Activated T-helper 2 cell treated with anti-CD3 and anti-CD28 coated beads, Interferon-gamma antibody, Interleukin-2, Interleukin-4, amounts not matched to agents 10 μg/mL and 5 μg/mL and 100 μg/mL, durations not matched to agents 14 hours and 24 hours and 36 hours (primary cell): ENCODE measurements around the gene DOCK9. TPM values are rescaled to one million over a fixed set of nuclear protein-coding genes. Genes with fewer than 3 reads are reported as not detected.
"Not testable (repeated sequence)": the region's sequence is repeated elsewhere in the genome, so short reads cannot be mapped to it uniquely, and the experiment has no call there.

Experiments used
- DNase-seq: peaks from one replicate; pipeline ENCODE4 v3.0.0; 2021; ENCODE audit warnings: low spot score
- H3K27ac Mint-ChIP-seq: one replicate; pipeline ENCODE4 v1.8.0; 2021; ENCODE audit warnings: mixed read lengths
- H3K27me3 Mint-ChIP-seq: one replicate; pipeline ENCODE4 v1.8.0; 2021; ENCODE audit warnings: low read depth, mixed read lengths
- H3K36me3 Mint-ChIP-seq: one replicate; pipeline ENCODE4 v1.8.0; 2021; ENCODE audit warnings: low read depth, mixed read lengths
- H3K4me1 Mint-ChIP-seq: one replicate; pipeline ENCODE4 v1.8.0; 2021; ENCODE audit warnings: low read depth, mixed read lengths
- H3K4me3 Mint-ChIP-seq: one replicate; pipeline ENCODE4 v1.8.0; 2021; ENCODE audit warnings: low read depth, mild to moderate bottlenecking, moderate library complexity, mixed read lengths
- H3K9me3 Mint-ChIP-seq: one replicate; pipeline ENCODE4 v1.8.0; 2021; ENCODE audit warnings: mixed read lengths
- intact Hi-C: fragments of 100-400 bp; cut with micrococcal nuclease; formaldehyde crosslinking; loops from one replicate; pipeline ENCODE4 v1.15.1; 2023
- total RNA-seq: library from RNA; stranded (reverse); gene quantifications from 2 replicates; pipeline ENCODE4 v1.2.3, GENCODE V29; 2022

DOCK9 gene
- total RNA-seq, 1 donor from 2014 or later: 40.7 TPM

GRCh38 chr13:98765996-98766519 lies 211.8 kb downstream of the DOCK9 start:
- intact Hi-C loops: no loop called here
- Mint-ChIP-seq H3K9me3 (peaks cover 18% of the 10 kb centered on the region), H3K4me1 (peaks cover 6% of the 10 kb centered on the region), H3K36me3 (no peaks in the 10 kb centered on the region), H3K4me3 (no peak overlapping the region), H3K27me3 (no peaks in the 10 kb centered on the region), H3K27ac (no peak overlapping the region)
- no peak for DNase-seq

- Mint-ChIP-seq H3K27me3 (peaks cover 3% of the 10 kb centered on the region), H3K4me1 (peaks cover 6% of the 10 kb centered on the region), H3K27ac (no peak overlapping the region), H3K4me3 (no peak overlapping the region), H3K36me3 (no peaks in the 10 kb centered on the region), H3K9me3 (peaks cover 5% of the 10 kb centered on the region)
- intact Hi-C loops: no loop called here
- DNase-seq: no peak
Observed at GRCh38 chr13:98761986-98762616, 215.8 kb downstream of the DOCK9 start.

GRCh38 chr13:98761126-98761985 lies 216.5 kb downstream of the DOCK9 start:
- Mint-ChIP-seq H3K27ac (no peak overlapping the region), H3K9me3 (peaks cover 5% of the 10 kb centered on the region), H3K4me1 (peaks cover 6% of the 10 kb centered on the region), H3K27me3 (peaks cover 6% of the 10 kb centered on the region), H3K4me3 (no peak overlapping the region), H3K36me3 (no peaks in the 10 kb centered on the region)
- DNase-seq: no peak
- intact Hi-C loops: no loop called here

- Mint-ChIP-seq H3K27ac (no peak overlapping the region), H3K27me3 (peaks cover 45% of the 10 kb centered on the region), H3K4me3 (no peak overlapping the region), H3K4me1 (no peaks in the 10 kb centered on the region), H3K9me3 (peaks cover 15% of the 10 kb centered on the region), H3K36me3 (peaks cover 4% of the 10 kb centered on the region)
- intact Hi-C loops: no loop called here
- no peak for DNase-seq
Observed at GRCh38 chr13:98755729-98756128, 222.1 kb downstream of the DOCK9 start.

GRCh38 chr13:98755116-98755515 lies 222.7 kb downstream of the DOCK9 start:
- peaks cover 10% of the 10 kb centered on the region for H3K9me3 Mint-ChIP-seq
- peaks cover 49% of the 10 kb centered on the region for H3K27me3 Mint-ChIP-seq
- no peak for DNase-seq
- H3K27ac Mint-ChIP-seq: no peak overlapping the region
- H3K4me1 Mint-ChIP-seq: no peaks in the 10 kb centered on the region
- peaks cover 4% of the 10 kb centered on the region for H3K36me3 Mint-ChIP-seq
- no peak overlapping the region for H3K4me3 Mint-ChIP-seq
- intact Hi-C loops: no loop called here

- DNase-seq, H3K9me3 Mint-ChIP-seq, H3K4me3 Mint-ChIP-seq, H3K36me3 Mint-ChIP-seq, H3K27ac Mint-ChIP-seq, H3K4me1 Mint-ChIP-seq, intact Hi-C loops: not testable (repeated sequence)
- peaks cover 53% of the 10 kb centered on the region for H3K27me3 Mint-ChIP-seq
Observed at GRCh38 chr13:98754468-98754867, 223.4 kb downstream of the DOCK9 start.

GRCh38 chr13:98752467-98753290 lies 225.2 kb downstream of the DOCK9 start, which contains the start of gene SLC15A1:
Gene SLC15A1 (minus strand): TSS chr13:98752672. CDS start chr13:98752598, 74 bp downstream.
- H3K4me1 Mint-ChIP-seq: no peaks in the 10 kb centered on the region
- no peak within 1 kb of the TSS for H3K27ac Mint-ChIP-seq
- intact Hi-C loops: no loop called here
- H3K27me3 Mint-ChIP-seq: peaks cover 56% of the 10 kb centered on the region
- H3K9me3 Mint-ChIP-seq: peaks cover 10% of the 10 kb centered on the region
- no peak within 1 kb of the TSS for H3K4me3 Mint-ChIP-seq
- no peak for DNase-seq
- peaks cover 4% of the 10 kb centered on the region for H3K36me3 Mint-ChIP-seq

- Mint-ChIP-seq H3K36me3 (peaks cover 4% of the 10 kb centered on the region), H3K27ac (no peak overlapping the region), H3K4me3 (no peak overlapping the region), H3K4me1 (no peaks in the 10 kb centered on the region), H3K9me3 (peaks cover 10% of the 10 kb centered on the region), H3K27me3 (peaks cover 55% of the 10 kb centered on the region)
- intact Hi-C loops: no loop called here
- DNase-seq: no peak
Observed at GRCh38 chr13:98751861-98752466, 225.9 kb downstream of the DOCK9 start.

- peaks cover 52% of the 10 kb centered on the region for H3K27me3 Mint-ChIP-seq
- H3K27ac Mint-ChIP-seq: no peak overlapping the region
- no peak overlapping the region for H3K4me3 Mint-ChIP-seq
- no peaks in the 10 kb centered on the region for H3K4me1 Mint-ChIP-seq
- DNase-seq: no peak
- H3K9me3 Mint-ChIP-seq: peaks cover 10% of the 10 kb centered on the region
- H3K36me3 Mint-ChIP-seq: peaks cover 4% of the 10 kb centered on the region
- intact Hi-C loops: no loop called here
Observed at GRCh38 chr13:98751367-98751782, 226.5 kb downstream of the DOCK9 start.

GRCh38 chr13:98749501-98749900 lies 228.4 kb downstream of the DOCK9 start:
- intact Hi-C loops: no loop called here
- peaks cover 49% of the 10 kb centered on the region for H3K27me3 Mint-ChIP-seq

GRCh38 chr13:98746968-98747367 lies 230.9 kb downstream of the DOCK9 start:
- Mint-ChIP-seq H3K36me3 (no peaks in the 10 kb centered on the region), H3K27me3 (peaks cover 30% of the 10 kb centered on the region), H3K9me3 (no peaks in the 10 kb centered on the region), H3K4me3 (no peak overlapping the region), H3K27ac (no peak overlapping the region), H3K4me1 (no peaks in the 10 kb centered on the region)
- DNase-seq: no peak
- intact Hi-C loops: no loop called here

More at GRCh38 chr13:98749501-98749900, 228.4 kb downstream of the DOCK9 start:
- Mint-ChIP-seq H3K36me3 (peaks cover 4% of the 10 kb centered on the region), H3K4me3 (no peak overlapping the region), H3K9me3 (peaks cover 5% of the 10 kb centered on the region), H3K27ac (no peak overlapping the region), H3K4me1 (no peaks in the 10 kb centered on the region)
- DNase-seq: no peak
